Right atrium auricular region (tissue), 2 donors: Measurements from ENCODE around the gene ADCY1. TPM values are rescaled to one million over a fixed set of nuclear protein-coding genes. Genes with fewer than 3 reads are reported as not detected.
A peak's percentile ranks its signal among the peaks of the same experiment; 100 is the strongest.

Source experiments
- DNase-seq: peaks from one replicate; pipeline ENCODE4 v3.0.0-alpha.2; 2019; ENCODE audit warnings: low spot score
- H3K27ac ChIP-seq, 2 donors: fragments of 200-600 bp; sonication (generic); 1 replicate in 1 of 2; 2 replicates in 1 of 2; pipeline ENCODE4 v1.5.1; 2016 to 2019
- H3K27me3 ChIP-seq, 2 donors: fragments of 200-600 bp; sonication (generic); one replicate each; pipeline versions ENCODE4 v1.5.1 to v1.6.0; 2017 to 2019
- H3K36me3 ChIP-seq: fragments of 200-600 bp; sonication (generic); one replicate; pipeline ENCODE4 v1.5.1; 2016
- H3K4me1 ChIP-seq, 2 donors: fragments of 200-600 bp; sonication (generic); one replicate each; pipeline versions ENCODE4 v1.5.1 to v1.6.0; 2017 to 2019
- H3K4me3 ChIP-seq, 2 donors: fragments of 200-600 bp; sonication (generic); 1 replicate in 1 of 2; 2 replicates in 1 of 2; pipeline ENCODE4 v1.5.1; 2017 to 2019; ENCODE audit warnings: mild to moderate bottlenecking in 1 of 2, moderate library complexity in 1 of 2
- H3K9me3 ChIP-seq, 2 donors: fragments of 200-600 bp; sonication (generic); one replicate each; pipeline ENCODE4 v1.5.1; 2019
- CTCF ChIP-seq, 2 donors: fragments of 200-600 bp; sonication (generic); IDR thresholded peaks; one replicate each; pipeline ENCODE4 v1.5.1; 2019; ENCODE audit warnings: antibody characterized with exemption in 2 of 2
- total RNA-seq, 2 donors: library from RNA; depleted of rRNA; stranded (reverse); fragments of >200 nt; gene quantifications; one replicate each; pipeline ENCODE4 v1.1.0, GENCODE V29; 2016

Gene ADCY1
- total RNA-seq, 2 donors from 2014 or later = 2.4 to 3.2 TPM

DNA sequence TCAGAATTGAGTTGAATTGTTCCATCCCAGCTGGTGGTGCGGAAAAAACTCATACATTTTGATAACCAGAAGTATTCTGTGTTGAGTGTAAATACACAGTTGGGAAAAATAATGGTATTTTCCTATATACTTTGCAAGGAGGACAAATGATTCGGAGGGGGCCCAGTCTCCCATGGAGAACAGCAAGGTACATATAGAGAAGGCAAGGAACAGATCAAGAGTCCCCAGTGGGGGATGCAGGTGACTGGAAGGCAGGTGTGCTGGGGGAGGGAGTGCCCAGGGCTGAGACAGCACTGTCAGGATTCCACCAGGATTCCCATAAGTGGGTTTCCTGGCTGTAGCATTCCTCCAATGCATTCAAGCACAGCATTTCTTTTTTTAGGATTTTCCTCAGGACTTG is 10.8 kb upstream of the ADCY1 start:
- H3K36me3 ChIP-seq = no peaks in the 10 kb centered on the region
- no peak overlapping the region for H3K4me3 ChIP-seq
- TF ChIP-seq CTCF (IDR thresholded peaks at IDR 0.05) = no peak
- peaks cover 0 to 19% of the 10 kb centered on the region in 2 donors for H3K4me1 ChIP-seq
- H3K27me3 ChIP-seq = no peaks in the 10 kb centered on the region
- DNase-seq = peak; percentile 38
- no peak overlapping the region for H3K27ac ChIP-seq
- H3K9me3 ChIP-seq = peaks cover 0 to 6% of the 10 kb centered on the region in 2 donors

- Histone ChIP-seq H3K36me3 (no peaks in the 10 kb centered on the region), H3K4me3 (peak overlapping the region in 1 of 2 donors; percentile 35), H3K4me1 (peaks cover 0 to 19% of the 10 kb centered on the region in 2 donors), H3K27me3 (no peaks in the 10 kb centered on the region), H3K27ac (peak overlapping the region; percentile 26 to 54), H3K9me3 (peaks cover 0 to 6% of the 10 kb centered on the region in 2 donors)
- TF ChIP-seq CTCF (IDR thresholded peaks at IDR 0.05) = no peak
- peak; percentile 57 for DNase-seq
These were observed 10.2 kb upstream of the ADCY1 start for GRCh38 chr7:45563941-45564461.

DNA sequence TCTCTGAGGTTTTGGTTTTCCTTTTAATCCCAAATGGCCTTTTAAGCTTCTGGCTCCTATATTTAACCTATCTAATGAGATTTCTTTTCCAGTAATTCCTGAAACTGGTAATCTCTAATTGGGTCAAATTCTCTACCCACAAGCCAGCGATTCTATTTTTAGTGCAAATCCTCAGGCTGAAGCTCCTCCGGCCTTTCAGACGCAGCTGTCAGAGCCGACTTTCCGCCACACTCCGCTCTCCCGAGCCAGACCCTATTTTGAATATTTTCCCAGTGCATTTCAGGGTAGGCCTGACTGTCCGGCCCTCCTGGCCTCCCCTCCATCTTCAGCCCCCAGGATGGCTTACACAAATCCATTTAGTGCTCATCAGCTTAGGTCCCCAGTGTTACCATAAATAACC is 9.7 kb upstream of the ADCY1 start:
- Histone ChIP-seq H3K36me3 (no peaks in the 10 kb centered on the region), H3K27ac (peak overlapping the region; percentile 26 to 54), H3K4me1 (peaks cover 0 to 19% of the 10 kb centered on the region in 2 donors), H3K9me3 (peaks cover 0 to 4% of the 10 kb centered on the region in 2 donors), H3K4me3 (peak overlapping the region in 1 of 2 donors; percentile 35), H3K27me3 (no peaks in the 10 kb centered on the region)
- TF ChIP-seq CTCF (IDR thresholded peaks at IDR 0.05) = no peak
- DNase-seq = no peak

GRCh38 chr7:45564886-45565455 is 9.2 kb upstream of the ADCY1 start:
- Histone ChIP-seq H3K4me1 (peaks cover 0 to 19% of the 10 kb centered on the region in 2 donors), H3K27me3 (no peaks in the 10 kb centered on the region), H3K27ac (peak overlapping the region; percentile 26 to 54), H3K36me3 (no peaks in the 10 kb centered on the region), H3K4me3 (peak overlapping the region in 1 of 2 donors; percentile 35), H3K9me3 (no peaks in the 10 kb centered on the region)
- no peak for TF ChIP-seq CTCF (IDR thresholded peaks at IDR 0.05)
- peak; percentile 26 for DNase-seq

GRCh38 chr7:45566386-45566785 is 7.8 kb upstream of the ADCY1 start:
- peaks cover 0 to 19% of the 10 kb centered on the region in 2 donors for H3K4me1 ChIP-seq
- H3K27ac ChIP-seq = no peak overlapping the region
- TF ChIP-seq CTCF (IDR thresholded peaks at IDR 0.05) = no peak
- no peak for DNase-seq
- no peak overlapping the region for H3K4me3 ChIP-seq
- no peaks in the 10 kb centered on the region for H3K27me3 ChIP-seq
- H3K9me3 ChIP-seq = no peaks in the 10 kb centered on the region
- H3K36me3 ChIP-seq = no peaks in the 10 kb centered on the region

GRCh38 chr7:45566961-45567360 is 7.2 kb upstream of the ADCY1 start:
- H3K27ac ChIP-seq = no peak overlapping the region
- H3K27me3 ChIP-seq = no peaks in the 10 kb centered on the region
- DNase-seq = no peak
- no peak overlapping the region for H3K4me3 ChIP-seq
- peaks cover 0 to 19% of the 10 kb centered on the region in 2 donors for H3K4me1 ChIP-seq
- TF ChIP-seq CTCF (IDR thresholded peaks at IDR 0.05) = no peak
- H3K36me3 ChIP-seq = no peaks in the 10 kb centered on the region
- no peaks in the 10 kb centered on the region for H3K9me3 ChIP-seq
